Stimulated activated CD8-positive, alpha-beta memory T cell treated with anti-CD3 and anti-CD28 coated beads, Interleukin-15, amount 100 ng/mL, for 1 hour (primary cell): Measurements from ENCODE around the gene SLC11A2.

ENCODE experiments used
- DNase-seq: peaks from one replicate; pipeline ENCODE4 v3.0.0-alpha.2; 2020; ENCODE audit warnings: low read depth

The SLC11A2 gene

GRCh38 chr12:51025836-51026638, at the start of gene SLC11A2:
SLC11A2 (minus strand) TSS chr12:51026384; CDS start chr12:51010728, 15,656 bp downstream.
- peak; percentile 78 for DNase-seq

GRCh38 chr12:51075390-51075789, 49.2 kb upstream of the SLC11A2 start:
- DNase-seq = no peak

GRCh38 chr12:51071663-51072062, 45.5 kb upstream of the SLC11A2 start:
- DNase-seq = no peak

DNA sequence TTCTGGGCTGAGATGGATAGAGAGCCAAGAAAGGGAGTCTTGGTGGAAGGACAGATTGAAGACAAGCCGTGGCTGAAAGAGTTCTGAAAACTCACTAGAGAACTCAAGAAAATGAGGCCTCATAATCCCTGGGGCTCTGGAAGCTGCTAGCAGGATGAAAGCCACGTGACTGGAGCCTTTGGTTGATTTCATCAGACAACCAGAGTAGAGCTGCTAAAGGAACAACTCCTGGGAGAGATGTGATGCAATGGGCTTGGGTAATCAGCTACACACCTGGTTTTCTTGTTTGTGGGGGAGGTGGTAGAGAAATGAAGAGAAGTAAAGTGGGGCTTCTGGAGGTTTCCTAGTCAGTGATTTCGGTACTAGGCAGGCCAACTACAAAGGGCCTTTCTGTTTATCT, 43.8 kb upstream of the SLC11A2 start:
- no peak for DNase-seq

- DNase-seq = no peak
Measured at GRCh38 chr12:51067771-51068170, 41.6 kb upstream of the SLC11A2 start.

GRCh38 chr12:51067229-51067628, 41.0 kb upstream of the SLC11A2 start:
- DNase-seq = no peak

- no peak for DNase-seq
Measured at GRCh38 chr12:51065530-51065929, 39.3 kb upstream of the SLC11A2 start.

GRCh38 chr12:51062631-51063397, 36.6 kb upstream of the SLC11A2 start:
- DNase-seq = no peak

DNA sequence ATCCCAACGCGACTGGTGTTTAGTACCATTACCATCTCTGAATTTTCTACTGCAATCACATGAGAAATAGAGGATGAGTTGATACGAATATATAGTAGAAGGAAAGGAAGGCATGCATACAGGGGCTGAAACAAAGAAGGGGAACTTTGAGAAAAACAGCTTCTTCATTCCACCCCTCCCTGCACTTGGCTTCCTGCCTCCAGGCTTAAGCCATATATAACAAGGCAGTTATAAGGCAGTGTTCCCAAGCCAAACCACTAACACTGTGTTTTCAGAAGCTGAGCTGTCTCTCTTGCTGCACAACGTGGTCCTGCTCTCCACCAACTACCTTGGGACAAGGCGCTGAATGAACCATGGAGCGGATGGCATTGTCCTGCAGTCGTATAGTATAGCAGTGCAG, 32.9 kb upstream of the SLC11A2 start:
- no peak for DNase-seq

DNA sequence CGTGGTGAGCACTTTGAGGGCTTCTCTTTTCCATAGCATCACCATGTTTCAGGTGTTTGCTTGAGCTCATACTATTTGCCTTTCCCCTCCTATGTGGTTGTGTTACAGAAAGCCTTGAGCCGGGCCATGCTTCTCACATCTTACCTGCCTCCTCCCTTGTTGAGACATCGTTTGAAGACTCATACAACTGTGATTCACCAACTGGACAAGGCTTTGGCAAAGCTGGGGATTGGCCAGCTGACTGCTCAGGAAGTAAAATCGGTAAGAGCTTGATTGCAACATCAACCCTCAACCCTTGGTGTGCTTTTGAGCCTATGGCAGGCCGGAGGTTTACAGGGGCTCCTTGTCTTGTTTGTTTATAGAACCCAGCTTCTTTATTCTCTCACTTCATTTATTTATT, 30.1 kb upstream of the SLC11A2 start:
- DNase-seq = no peak

DNA sequence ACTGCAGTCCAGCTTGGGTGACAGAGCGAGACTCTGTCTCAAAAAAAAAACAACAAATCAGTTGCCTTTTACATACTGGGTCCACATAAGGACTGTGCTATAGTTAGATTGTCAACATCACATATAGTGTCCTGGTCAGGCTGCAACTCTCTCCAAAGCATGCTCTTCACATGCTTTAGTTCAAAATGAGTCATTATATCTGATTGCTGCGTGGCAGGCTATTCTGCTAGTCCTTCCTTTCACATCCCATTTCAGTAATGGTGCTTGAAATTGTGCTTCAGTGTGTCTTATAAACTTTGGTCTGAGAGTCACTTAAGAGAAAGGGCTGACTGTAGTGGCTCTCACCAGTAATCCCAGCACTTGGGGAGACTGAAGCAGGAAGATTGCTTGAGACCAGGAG, 28.9 kb upstream of the SLC11A2 start:
- no peak for DNase-seq

- DNase-seq = no peak
Measured at GRCh38 chr12:51051787-51052186, 25.6 kb upstream of the SLC11A2 start.

- DNase-seq = no peak
Measured at GRCh38 chr12:51049525-51049924, 23.3 kb upstream of the SLC11A2 start.

- no peak for DNase-seq
Measured at GRCh38 chr12:51048661-51049251, 22.6 kb upstream of the SLC11A2 start.

DNA sequence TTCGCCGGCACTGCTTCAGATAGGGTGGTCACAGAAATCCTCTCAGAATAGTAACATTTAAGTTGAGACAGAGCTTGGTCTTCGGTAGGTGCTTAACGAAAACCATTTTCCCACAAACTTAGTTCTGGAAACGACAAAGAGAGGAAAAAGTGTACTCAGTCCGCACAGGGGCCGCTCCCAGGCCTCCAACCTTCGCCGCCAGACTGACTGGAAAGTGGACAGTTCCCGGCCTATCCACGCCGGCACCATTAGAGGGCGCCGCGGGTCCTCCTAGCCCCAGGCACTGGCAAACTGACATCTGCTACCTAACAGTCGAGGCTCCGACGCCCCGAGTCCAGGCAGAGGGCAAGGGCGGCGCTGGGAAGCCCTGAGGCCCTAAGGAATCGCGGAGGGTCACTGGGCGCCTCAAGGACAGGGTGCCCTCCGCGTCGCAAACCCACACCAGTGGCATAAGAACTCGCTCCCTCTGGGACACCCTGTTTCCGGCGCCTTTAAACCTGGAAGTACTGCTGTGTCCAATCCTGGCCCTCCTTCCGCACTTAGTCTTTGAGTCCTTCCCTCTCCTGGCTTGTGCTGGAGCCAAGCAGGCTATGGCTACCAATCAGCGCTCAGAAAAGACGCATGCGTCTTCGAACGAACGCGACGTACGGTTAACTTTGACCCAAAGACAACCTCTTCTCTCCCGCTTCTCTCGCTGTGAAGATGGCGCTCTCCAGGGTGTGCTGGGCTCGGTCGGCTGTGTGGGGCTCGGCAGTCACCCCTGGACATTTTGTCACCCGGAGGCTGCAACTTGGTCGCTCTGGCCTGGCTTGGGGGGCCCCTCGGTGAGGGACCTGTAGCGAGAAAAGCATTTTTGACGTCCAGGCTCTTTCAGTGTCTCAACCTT, 21.7 kb upstream of the SLC11A2 start, which contains the start of gene LETMD1:
LETMD1 (plus strand) TSS at position 673 of the 886 bp plus-strand sequence; CDS start at position 703, 30 bp downstream.
- DNase-seq = peak; percentile 77

- DNase-seq = no peak
Measured at GRCh38 chr12:51036279-51036678, 10.1 kb upstream of the SLC11A2 start.

DNA sequence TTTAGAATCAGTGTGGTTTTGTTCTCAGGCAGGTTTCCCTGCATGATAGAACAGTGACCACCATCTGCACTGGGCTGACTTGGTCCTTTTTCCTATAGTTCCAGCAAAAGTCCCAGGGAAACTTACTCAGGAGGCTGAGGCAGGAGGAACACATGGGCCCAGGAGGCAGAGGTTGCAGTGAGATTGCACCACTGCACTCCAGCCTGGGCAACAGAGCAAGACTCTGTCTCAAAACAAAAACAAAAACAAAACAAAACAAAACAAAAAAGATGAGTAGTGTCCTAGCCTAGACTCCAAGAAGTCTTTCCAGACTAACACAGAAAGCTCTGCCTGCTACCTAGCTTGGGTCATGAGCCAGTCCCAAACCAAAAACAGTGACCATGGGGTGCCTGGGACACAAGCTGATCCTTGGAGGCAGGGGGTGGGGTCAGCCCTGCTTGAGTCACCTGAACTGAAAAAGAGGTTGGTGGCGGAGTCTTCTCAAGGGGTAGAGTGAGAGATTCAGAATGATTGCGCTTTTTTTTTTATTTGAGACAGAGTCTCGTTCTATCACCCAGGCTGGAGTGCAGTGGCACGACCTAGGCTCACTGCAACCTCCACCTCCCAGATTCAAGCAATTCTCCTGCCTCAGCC, 7.4 kb upstream of the SLC11A2 start:
- DNase-seq = no peak

GRCh38 chr12:51033048-51033447, 6.9 kb upstream of the SLC11A2 start:
- DNase-seq = no peak

GRCh38 chr12:51028813-51029150, 2.6 kb upstream of the SLC11A2 start:
- no peak for DNase-seq

- DNase-seq = no peak
Measured at GRCh38 chr12:51028126-51028812, 2.1 kb upstream of the SLC11A2 start.

GRCh38 chr12:51027342-51027835, 1.2 kb upstream of the SLC11A2 start:
- no peak for DNase-seq
